Activated T-cell treated with anti-CD3 and anti-CD28 coated beads, Interleukin-2, amount 50 U/mL, for 48 hours (primary cell): ENCODE measurements around the gene PARD6B.
"Not testable (repeated sequence)": the region's sequence is repeated elsewhere in the genome, so short reads cannot be mapped to it uniquely, and the experiment has no call there.

Source experiments
- DNase-seq, 2 experiments: peaks; one replicate each; pipeline ENCODE4 v3.0.0-alpha.2; 2020

The PARD6B gene

GRCh38 chr20:50704514-50704913 lies 26.9 kb upstream of the PARD6B start:
- no peak for DNase-seq

- DNase-seq = no peak
Observed at GRCh38 chr20:50704971-50705370, 26.4 kb upstream of the PARD6B start.

GRCh38 chr20:50708845-50709635 lies 22.3 kb upstream of the PARD6B start:
- DNase-seq = no peak

GRCh38 chr20:50709636-50709973 lies 21.8 kb upstream of the PARD6B start:
- no peak for DNase-seq

GRCh38 chr20:50710492-50711063 lies 20.8 kb upstream of the PARD6B start:
- DNase-seq = no peak

DNA sequence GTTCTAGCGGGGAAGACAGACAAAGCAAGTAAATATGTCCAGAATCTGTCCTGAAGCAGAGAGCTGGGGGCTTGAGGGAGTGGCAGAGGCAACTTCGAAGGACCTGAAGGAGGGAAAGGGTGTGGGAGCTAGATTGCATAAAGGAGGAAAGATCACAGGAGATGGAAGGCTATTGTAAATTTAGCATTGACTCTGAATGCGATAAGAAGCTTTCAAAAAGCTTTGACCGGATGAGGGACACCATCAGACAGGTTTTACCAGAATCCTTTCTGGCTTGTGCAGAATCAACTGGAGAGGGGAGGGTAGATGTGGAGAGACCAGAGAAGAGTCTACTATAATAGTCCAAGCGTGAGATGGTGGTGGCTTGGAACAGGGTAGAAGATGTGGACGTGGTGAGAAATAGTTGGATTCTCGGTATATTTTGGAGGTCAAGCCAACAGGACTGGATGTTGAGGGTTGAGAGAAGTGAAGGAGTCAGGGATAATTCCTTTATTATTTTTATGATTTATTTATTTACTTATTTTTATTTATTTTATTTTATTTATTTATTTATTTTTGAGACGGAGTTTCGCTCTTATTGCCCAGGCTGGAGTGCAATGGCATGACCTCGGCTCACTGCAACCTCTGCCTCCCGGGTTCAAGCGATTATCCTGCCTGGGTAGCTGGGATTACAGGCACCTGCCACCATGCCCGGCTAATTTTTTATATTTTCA lies 20.1 kb upstream of the PARD6B start:
- no peak for DNase-seq

DNA sequence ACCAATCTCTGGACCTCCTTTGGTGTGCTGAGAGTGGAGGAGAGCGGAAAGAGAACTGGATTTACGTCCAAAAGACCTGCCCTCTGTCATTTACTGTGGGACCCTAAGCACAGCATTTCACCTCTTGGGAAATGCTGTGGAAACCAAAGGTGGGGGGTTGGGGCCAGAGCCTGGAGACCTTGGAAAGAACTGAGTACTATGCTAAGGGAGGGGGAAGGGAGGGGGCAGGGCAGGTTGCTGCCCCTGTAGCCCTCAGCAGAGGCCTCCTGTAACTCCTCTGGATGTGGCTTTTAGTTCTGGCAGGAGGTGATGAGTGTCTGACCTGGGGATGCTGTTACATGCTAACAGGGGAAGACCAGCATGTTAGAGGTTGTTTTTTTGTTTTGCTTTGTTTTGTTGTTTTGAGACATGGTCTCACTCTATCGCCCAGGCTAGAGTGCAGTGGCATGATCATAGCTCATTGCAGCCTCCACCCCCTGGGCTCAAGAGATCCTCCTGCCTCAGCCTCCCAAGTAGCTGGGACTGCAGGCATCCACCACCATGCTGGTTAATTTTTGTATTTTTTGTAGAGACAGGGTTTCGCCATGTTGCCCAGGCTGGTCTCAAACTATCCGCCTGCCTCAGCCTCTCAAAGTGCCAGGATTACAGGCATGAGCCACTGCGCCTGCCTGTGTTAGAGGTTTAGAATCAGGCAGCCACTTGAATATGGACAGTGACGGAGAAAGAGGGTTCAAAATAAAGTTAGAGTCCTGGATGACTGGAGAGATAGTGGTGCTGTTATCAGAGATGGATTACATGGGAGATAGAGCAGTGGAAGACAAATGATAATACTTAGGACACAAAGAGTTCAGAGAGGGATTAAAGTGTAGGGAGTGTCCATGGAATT lies 18.4 kb upstream of the PARD6B start:
- DNase-seq = no peak

DNA sequence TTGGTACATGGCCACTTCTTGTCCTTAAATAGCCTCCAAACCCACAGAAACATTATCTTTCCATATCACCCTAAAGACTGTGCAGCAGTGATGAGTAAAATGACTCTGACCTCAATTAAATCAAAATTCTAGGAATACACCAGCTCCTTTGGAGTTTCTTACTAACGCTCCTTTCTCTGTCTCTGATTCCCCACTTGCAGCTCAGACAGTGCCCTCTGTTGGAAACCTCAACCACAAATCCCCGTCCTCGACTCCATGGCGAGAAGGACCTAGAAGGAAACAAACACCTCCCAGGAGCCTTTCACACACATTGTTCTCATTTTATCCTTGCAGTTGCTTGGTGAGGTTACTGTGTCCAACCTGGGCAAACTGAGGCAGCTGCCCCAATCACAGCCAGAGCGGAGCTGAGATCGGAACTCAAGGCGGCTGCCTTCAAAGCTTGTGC lies 17.7 kb upstream of the PARD6B start:
- no peak for DNase-seq

DNA sequence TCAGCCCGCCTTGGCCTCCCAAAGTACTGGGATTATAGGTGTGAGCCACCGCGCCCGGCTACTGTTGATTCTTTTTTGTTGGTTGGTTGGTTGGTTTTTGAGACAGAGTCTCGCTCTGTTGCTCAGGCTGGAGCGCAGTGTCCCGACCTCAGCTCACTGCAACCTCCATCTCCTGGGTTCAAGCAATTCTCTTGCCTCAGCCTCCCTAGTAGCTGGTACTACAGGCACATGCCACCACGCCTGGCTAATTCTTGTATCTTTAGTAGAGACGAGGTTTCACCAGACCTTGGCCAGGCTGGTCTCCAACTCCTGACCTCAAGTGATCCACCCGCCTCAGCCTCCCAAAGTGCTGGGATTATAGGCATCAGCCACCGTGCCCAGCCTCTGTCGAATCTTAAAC lies 17.0 kb upstream of the PARD6B start:
- not testable (repeated sequence) for DNase-seq

- DNase-seq = no peak
Observed at GRCh38 chr20:50715694-50716093, 15.7 kb upstream of the PARD6B start.

DNA sequence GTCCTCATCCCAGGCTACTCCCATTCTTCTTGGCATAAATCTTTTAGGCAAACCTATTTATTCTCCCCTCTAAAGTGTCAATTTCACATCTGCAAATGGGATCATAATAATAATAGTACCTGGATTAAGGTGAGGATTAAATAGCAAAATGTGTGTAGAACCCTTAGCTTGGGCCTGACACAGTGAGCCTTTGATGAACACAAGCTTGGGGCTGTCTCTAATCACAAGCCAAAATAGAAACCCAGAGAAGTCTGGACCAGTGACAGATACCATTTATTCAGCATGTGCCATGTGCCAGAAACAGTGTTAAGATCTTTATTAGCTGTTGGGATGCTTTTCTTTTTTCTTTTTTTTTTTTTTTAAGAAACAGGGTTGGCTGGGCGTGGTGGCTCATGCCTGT lies 14.9 kb upstream of the PARD6B start:
- DNase-seq = no peak

DNA sequence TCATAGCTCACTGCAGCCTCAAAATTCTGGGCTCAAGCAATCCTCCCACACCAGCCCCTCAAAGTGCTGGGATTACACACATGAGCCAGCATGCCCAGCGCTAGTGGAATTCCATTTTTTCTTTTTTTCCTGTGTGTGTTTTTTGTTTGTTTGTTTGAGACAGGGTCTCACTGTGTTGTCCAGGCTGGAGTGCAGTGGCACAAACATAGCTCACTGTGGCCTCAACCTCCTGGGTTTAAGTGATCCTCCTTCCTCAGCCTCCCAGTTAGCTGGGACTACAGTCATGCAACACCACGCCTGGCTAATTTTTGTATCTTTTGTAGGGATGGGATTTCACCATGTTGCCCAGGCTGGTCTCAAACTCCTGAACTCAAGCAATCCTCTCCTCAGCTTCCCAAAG lies 14.1 kb upstream of the PARD6B start:
- no peak for DNase-seq

- no peak for DNase-seq
Observed at GRCh38 chr20:50717974-50718761, 13.2 kb upstream of the PARD6B start.

GRCh38 chr20:50719328-50719727 lies 12.1 kb upstream of the PARD6B start:
- DNase-seq = no peak

- DNase-seq = no peak
Observed at GRCh38 chr20:50720026-50720425, 11.4 kb upstream of the PARD6B start.

DNA sequence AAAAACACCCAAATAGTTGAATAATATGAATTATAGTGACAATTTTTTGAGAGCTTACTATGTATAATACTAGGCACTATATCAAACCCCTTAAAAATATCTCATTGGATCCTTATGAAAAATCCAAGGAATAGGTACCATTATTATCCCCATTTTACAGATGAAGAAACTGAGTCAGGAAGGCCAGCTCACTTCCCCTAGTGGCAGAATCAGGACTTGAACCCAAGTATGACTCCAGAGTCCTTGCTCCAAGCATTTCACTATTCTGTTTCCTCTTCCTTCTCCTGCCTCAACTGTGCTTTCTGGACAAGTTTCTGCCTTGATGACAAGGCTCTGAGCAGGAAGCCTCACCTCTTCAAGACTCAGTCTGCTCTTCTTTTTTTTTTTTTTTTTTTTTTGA lies 10.8 kb upstream of the PARD6B start:
- DNase-seq = no peak

DNA sequence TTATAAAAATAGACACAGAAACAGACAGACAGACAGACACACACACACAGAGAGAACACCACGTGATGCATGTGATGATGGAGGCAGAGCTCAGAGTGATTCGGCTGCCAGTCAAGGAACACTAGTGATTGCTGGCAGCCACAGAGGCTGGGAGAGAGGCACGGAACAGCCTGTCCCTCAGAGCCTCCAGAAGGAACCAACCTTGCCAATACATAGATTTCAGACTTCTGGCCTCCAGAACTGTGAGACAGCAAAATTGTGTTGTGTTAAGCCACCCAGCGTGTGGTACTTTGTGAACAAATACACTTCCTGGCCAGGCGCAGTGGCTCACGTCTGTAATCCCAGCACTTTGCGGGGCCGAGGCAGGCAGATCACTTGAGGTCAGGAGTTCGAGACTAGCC lies 9.5 kb upstream of the PARD6B start:
- DNase-seq = no peak

DNA sequence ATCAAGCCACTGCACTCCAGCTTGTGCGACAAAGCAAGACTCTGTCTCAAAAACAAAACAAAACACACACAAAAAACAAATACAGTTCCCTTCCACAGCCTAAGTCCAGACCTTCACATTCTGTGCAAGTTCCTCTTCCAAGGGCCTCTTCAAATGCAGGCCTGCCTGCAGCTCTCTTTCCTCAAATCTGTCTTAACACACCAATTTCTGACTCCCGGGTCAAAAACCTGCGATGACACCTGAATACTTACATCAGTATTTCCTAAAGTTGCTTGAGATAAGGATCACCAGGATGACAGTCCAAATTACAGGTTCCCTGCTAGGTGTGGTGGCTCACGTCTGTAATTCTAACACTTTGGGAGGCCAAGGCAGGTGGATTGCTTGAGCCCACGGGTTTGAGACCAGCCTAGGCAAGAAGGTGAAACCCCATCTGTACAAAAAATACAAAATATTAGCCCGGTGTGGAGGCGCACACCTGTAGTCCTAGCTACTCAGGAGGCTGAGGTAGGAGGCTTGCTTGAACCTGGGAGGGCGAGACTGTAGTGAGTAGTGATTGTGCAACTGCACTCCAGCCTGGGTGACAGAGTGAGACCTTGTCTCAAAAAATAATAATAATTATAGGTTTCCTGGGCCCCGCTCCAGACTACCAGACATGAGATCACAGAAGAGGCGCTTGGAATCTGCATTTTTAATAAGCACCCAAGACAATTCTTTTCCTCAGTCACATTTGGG lies 8.8 kb upstream of the PARD6B start:
- DNase-seq = no peak

- DNase-seq = no peak
Observed at GRCh38 chr20:50723672-50724071, 7.7 kb upstream of the PARD6B start.

- no peak for DNase-seq
Observed at GRCh38 chr20:50724112-50724725, 7.2 kb upstream of the PARD6B start.
